Activated CD4-positive, alpha-beta T cell treated with anti-CD3 and anti-CD28 coated beads, Interleukin-2, Interleukin-6, amounts not matched to agents 100 ng/mL and 50 ng/mL, durations not matched to agents 16 hours and 8 hours (primary cell): ENCODE results near the gene CD276.
"Not testable (repeated sequence)": the region's sequence is repeated elsewhere in the genome, so short reads cannot be mapped to it uniquely, and the experiment has no call there.

Experiments
- DNase-seq: peaks from one replicate; pipeline ENCODE4 v3.0.0-alpha.2; 2020

The CD276 gene

GRCh38 chr15:73714695-73715301 is 30.6 kb downstream of the CD276 start:
- DNase-seq = no peak

- DNase-seq = no peak
Observed at GRCh38 chr15:73715417-73715816, 31.2 kb downstream of the CD276 start.

- no peak for DNase-seq
Observed at GRCh38 chr15:73716417-73716816, 32.2 kb downstream of the CD276 start.

DNA sequence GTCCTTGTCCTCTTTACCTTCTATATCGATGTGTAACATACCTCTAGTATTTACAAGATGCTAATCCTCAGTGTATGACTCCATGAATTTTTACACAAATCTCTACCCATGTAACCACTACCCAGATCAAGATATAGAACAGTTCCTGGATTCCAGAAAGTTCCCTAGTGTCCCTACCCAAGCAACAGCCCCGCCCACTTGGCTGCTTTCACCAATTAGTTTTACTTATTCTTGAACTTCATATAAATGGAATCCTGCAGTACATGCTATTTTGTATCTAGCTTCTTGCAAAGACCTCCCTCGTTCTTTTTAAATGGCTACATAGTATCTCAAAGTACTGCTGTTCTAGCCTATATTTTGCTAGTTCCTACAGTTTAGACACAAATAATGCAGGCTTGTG is 33.0 kb downstream of the CD276 start:
- no peak for DNase-seq

DNA sequence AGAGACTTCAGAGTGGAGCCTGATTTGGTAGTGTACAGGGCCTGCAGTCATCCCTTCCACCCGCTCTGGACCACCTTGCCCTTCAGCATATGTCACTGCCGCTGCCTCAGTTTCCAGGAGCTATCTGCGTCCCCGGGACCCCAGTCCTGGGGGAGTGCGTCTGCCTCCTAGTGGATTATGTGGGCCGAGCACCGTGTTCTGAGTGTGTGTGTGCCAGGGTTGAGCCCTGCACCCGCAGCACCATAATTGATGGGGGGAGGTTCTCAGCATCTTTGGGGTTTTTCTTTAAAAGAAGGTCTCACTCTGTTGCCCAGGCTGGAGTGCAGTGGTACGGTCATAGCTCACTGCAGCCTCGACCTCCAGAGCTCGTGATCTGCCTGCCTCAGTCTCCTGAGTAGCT is 33.6 kb downstream of the CD276 start:
- DNase-seq = no peak

DNA sequence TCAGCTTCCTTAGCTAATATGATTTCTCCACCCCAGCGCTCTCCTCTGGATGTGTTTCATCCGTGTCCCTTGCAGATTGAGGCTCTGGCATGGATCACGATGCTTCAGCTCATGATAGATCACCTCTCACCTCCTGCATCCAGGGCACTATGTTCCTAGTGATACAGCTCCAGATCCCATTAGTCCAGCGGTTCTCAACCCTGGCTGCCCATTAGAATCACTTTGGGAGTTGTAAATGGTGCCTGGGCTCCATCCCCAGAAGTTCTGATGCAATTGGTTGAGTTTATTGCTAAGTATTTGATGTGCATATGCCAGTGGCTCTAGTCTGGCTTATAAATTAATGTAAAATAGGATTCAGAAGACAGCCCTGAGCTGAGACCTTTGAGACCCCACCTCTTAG is 34.5 kb downstream of the CD276 start:
- no peak for DNase-seq

- no peak for DNase-seq
Observed at GRCh38 chr15:73722425-73722824, 38.2 kb downstream of the CD276 start.

DNA sequence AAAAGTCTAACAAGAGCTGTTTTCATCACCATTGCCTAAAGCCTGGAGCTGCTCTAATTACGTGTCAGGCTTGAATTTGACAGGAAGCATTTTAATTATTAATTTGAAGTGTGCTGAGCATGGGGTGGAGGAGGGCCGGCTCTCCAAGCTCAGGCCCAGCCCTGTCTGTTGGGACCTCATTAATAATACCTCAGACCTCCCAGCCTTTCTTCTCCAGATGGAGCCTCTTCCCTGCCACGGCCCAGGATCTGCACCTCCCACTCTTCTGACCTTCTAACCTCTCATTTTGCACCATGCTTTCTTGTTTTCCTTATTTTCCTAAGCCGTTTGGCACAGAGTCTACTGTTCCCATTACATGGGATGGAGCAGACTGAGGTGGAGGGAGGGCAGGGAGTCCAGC is 39.0 kb downstream of the CD276 start:
- no peak for DNase-seq

- DNase-seq = no peak
Observed at GRCh38 chr15:73724212-73724611, 40.0 kb downstream of the CD276 start.

DNA sequence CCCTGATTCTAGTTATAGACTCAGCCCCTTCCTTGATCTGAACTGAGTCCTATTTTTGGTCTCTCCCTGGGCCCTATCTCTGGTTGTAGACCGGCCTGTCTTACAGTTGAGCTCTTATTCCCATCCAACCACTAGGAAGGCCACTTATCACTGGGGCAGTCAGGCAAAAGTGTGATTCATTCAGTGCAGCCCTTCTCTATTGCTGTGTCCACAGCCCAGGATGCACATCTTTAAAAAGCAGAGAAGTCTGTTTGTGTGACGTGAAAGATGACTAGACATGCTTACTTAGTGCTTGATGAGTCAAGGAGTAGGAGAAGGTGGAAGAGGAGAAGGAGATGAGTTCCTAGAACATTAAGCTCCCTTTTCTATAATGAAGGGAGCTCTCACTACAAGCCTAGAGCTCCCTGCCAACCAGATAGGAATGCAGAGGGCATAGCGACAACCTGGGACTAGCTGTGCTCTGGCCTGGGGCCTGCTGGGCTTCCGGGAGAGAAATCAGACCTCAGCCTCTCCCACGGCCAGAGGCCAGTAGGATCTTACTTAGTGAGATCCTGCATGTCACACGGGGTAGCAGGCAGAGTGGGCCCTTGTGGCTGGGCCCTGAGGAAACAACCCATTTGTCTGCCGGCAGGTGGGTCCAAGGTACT is 43.3 kb downstream of the CD276 start:
- DNase-seq = no peak

DNA sequence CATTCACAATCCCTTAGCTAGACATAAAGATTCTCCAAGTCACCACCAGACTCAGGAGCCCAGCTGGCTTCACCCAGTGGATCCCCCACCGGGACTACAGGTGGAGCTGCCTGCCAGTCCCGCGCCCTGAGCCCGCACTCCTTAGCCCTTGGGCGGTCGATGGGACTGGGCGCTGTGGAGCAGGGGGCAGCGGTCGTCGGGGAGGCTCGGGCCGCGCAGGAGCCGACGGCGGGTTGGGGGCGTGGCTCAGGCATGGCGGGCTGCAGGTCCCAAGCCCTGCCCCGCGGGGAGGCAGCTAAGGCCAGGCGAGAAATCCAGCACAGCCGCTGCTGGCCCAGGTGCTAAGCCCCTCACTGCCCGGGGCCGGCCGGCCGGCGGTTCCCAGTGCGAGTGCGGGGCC is 47.9 kb downstream of the CD276 start:
- DNase-seq = not testable (repeated sequence)

GRCh38 chr15:73732930-73733329 is 48.7 kb downstream of the CD276 start:
- DNase-seq = no peak

GRCh38 chr15:73737535-73737934 is 53.4 kb downstream of the CD276 start:
- no peak for DNase-seq

DNA sequence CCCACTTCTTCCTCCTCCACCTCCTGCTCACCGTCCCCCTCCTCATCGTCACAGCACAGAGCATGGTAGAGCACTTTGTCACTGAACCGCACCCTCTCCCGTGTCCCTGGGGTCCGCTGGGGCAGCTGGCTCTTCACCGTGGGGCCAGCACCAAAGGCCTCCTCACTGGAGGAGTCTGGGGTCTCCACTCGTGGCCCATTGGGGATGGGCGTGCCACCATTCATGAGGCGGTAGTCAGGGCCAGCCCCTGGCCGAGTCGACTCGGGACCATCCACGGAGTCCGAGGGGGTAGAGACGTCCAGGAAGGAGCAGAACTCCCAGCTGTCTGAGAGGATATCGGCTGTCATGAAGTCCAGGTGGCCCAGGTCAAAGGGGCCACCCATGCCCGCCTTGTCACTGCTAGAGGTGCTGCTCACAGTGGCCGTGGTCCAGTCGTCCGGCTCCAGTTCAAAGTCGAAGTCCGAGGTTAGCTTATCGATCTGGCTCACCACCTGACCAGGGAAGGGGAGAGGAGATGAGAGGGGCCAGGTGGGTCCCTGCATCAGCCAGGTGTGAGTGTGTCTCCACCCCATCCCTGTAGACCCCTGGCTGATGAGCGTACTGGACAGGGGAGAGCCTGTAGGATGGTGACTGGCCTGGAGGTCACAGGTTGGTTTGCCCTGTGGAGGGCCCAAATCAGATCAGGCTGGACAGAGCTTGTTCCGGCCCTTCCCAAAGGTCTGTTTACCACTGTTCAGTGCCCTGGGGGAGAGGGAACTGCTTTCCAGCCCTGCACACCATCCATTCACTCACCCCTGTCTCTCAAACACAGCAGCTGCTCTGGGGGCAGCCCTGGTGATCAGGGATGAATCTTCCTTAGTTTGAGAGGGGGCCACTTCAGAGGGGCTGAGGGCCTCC is 56.2 kb downstream of the CD276 start:
- DNase-seq = no peak

- no peak for DNase-seq
Observed at GRCh38 chr15:73741321-73741836, 57.2 kb downstream of the CD276 start.

DNA sequence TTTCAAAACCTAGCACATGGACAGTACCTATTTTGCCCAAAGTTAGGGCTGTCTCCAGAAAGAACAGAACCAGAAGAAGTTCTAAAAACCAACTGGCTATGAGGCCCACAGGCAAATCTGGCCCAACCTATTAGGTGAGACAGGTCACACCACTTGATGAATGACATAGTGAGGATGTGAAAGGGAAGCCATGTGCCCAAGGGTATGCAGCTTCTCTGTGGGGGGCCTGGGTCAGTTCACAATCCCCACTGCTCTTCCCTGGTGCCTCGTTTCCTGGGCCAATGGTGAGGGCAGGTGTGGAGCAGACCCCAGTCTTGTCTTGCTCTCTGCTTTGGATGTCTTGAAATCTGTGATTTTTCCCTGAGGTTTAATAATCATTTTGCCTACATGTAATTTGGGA is 60.1 kb downstream of the CD276 start:
- no peak for DNase-seq

- no peak for DNase-seq
Observed at GRCh38 chr15:73745073-73745472, 60.9 kb downstream of the CD276 start.

GRCh38 chr15:73746261-73746660 is 62.1 kb downstream of the CD276 start:
- no peak for DNase-seq

- DNase-seq = no peak
Observed at GRCh38 chr15:73746883-73747282, 62.7 kb downstream of the CD276 start.

DNA sequence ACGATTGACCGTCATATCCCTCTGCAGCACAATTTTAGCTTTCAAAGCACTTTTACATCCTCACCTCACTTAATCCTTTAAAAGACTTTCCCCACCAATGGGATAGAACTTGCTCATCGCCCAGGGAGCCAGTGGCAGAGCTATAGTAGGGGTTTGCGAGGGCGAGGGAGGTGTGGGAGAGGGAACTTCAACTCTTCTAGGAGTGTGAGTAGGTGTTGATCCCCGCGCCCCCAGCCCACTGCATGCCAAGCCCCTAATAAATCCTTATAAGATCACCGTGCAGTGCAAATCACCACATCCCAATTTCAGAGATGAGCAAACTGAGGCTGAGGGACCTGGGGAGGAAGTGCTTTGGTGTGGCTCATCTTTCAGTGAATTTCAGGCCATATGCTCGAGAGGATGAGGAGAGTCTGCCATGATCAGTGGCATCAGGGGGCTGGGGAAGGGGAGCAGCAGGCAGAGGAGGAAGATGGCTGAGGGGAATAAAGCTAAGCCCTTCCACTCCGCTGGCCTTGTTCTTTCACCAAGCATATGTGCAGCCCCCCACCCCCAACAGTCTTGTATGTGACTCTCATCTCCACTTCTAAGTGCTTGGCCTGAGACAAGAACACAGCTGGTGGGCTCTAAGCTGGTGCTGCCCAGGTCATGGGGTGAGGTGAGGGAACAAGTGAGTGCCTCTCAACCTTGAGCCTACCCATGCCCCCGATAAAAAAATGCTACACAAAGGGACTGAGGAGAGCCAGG is 63.8 kb downstream of the CD276 start:
- no peak for DNase-seq

GRCh38 chr15:73748730-73749129 is 64.5 kb downstream of the CD276 start:
- DNase-seq = no peak

DNA sequence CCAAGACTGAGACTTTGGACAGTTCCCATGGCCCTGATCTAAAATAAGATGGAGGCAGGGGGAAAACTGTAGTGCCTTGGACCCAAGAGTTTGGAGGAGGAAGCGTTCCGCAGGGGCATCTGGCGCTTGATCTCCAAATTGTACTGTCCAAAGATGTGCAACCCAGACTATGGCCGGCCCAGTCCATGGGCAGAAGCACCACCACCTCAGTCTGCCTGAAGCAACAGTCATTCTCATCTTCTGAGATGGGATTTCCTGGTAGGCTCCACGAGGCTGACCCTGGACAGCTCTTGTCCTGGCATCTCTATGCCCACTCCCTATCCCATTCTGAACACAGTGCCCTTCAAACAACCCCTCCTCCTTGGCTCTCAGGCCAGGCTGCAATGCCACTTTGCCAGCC is 65.3 kb downstream of the CD276 start:
- DNase-seq = no peak

GRCh38 chr15:73749971-73750370 is 65.8 kb downstream of the CD276 start:
- no peak for DNase-seq
